Ureter (tissue), 1 donor: ENCODE measurements around the gene B4GALT4. TPM values are rescaled to one million over a fixed set of nuclear protein-coding genes. Genes with fewer than 3 reads are reported as not detected.
"Not testable (repeated sequence)": the region's sequence is repeated elsewhere in the genome, so short reads cannot be mapped to it uniquely, and the experiment has no call there.

Source experiments
- DNase-seq: peaks from one replicate; pipeline ENCODE4 v3.0.0-alpha.2; 2020; ENCODE audit warnings: low spot score
- total RNA-seq: library from RNA; stranded (reverse); gene quantifications from one replicate; pipeline ENCODE4 v1.2.4, GENCODE V29; 2023
- donor health status: DM: yes; HTN: yes; CAD: no.

The B4GALT4 gene
- total RNA-seq, 1 donor from 2014 or later, result 55.4 TPM

GRCh38 chr3:119205209-119205608 lies 35.5 kb downstream of the B4GALT4 start:
- DNase-seq, result no peak

DNA sequence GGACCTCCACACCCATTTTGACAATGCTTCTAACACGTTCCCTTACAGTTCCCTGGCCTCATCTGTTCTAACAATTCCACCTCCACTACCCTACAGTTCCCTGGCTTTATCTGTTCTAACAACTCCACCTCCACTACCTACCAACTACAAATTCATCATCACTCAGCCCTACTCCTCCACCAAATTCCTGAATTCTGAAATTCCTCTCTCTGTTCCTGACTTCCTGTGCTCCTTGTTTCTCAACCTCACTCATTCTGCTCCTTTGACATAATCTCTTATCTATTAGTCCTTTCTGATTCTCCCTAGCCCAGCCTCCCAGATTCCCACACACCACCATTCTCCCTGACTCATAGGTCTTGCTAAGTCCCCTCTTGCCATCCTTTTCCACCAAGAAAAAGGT lies 44.8 kb downstream of the B4GALT4 start:
- no peak for DNase-seq

GRCh38 chr3:119195151-119195476 lies 45.6 kb downstream of the B4GALT4 start:
- DNase-seq, result no peak

- DNase-seq, result no peak
Measured at GRCh38 chr3:119194237-119195150, 46.2 kb downstream of the B4GALT4 start.

DNA sequence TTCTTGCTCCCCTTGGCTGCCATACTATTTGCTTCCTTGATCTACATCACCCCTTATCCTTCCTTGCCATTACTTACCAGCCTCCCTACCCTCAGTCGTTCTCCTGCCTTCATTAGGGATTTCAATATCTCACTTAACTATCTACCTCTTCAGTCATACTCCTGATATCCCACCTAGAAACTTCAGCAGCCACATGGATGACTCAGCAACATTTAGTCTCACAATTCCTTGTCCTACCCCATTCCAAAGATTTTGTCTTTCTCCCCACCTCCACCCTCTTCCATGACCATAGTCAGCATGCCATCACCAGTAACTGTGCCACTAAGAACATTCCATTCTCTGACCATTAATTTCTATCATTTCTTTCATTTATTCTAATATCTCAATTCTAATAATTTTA lies 48.9 kb downstream of the B4GALT4 start:
- no peak for DNase-seq

- DNase-seq, result no peak
Measured at GRCh38 chr3:119187266-119187665, 53.4 kb downstream of the B4GALT4 start.

DNA sequence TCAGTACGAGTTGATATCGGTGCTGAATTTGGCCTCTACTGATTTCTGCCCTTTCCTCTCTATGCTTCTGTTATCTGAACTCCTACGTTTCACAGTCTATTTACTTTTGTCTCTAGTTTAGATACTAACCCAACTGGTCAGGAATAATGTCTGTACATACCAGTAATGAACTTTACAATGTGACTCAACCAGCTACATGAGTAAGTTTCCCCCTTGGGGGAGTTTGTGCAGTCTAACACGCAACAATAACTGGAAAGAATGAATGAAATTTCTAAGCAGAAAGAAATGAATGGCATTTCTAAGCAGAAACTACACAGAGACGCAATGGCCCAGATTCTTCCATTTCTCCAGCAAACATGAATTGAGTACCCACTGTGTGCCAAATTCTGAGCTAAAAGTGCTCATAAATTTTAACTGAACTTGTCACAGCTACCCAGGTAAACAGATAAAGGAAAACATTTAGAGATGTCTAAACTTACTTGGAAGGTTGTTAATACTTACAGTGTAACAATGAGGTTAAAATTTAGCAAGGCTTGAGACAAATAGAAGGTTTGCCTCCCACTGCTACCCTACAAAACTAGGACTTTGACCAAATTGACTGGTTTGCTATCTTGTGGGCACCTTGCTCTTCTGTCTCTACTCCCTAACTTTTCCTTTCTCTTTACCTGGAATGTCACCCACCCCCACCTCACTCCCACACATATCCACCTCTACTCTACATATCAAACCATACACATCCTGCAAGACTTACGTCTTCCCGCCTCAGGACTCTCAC lies 55.7 kb downstream of the B4GALT4 start:
- no peak for DNase-seq

DNA sequence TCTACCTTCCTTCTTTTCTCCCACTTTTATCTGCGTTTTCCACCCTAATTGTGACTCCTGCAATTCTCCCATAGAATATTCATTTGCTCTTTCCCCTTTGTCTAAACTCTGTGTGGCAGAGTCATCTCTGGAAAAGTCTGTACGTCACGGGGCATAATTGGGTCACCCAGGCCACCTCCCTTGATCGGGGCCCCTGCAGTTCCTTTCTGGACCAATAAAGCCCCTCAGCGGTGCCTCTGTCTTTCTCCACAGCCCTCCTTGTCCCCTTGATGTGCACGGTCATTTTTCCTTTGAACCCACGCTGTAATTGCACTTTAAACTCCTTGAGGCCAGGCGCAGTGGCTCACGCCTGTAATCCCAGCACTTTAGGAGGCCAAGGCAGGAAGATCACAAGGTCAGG lies 56.6 kb downstream of the B4GALT4 start:
- DNase-seq, result no peak

DNA sequence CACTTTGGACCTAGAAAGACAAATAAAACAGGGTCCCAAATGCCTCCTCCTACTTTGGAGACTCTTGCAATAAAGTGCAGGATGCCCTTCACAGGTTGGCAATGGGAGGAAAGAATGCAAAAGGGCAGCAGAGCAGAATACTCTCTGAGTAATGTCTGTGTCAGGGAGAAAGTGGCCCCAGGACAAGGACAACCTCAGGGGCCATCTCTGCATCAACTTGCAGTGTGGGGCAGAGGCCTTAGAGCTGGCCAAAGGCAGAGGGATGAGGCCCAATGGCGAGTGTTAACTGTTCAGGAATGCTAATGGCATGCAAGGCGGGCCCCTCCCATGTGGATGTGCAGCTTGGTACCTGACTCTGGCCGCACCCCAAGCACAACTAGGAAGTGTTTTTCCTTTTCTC lies 58.9 kb downstream of the B4GALT4 start:
- peak; percentile 62 for DNase-seq

- no peak for DNase-seq
Measured at GRCh38 chr3:119177321-119177720, 63.4 kb downstream of the B4GALT4 start.

- no peak for DNase-seq
Measured at GRCh38 chr3:119176778-119177177, 63.9 kb downstream of the B4GALT4 start.

DNA sequence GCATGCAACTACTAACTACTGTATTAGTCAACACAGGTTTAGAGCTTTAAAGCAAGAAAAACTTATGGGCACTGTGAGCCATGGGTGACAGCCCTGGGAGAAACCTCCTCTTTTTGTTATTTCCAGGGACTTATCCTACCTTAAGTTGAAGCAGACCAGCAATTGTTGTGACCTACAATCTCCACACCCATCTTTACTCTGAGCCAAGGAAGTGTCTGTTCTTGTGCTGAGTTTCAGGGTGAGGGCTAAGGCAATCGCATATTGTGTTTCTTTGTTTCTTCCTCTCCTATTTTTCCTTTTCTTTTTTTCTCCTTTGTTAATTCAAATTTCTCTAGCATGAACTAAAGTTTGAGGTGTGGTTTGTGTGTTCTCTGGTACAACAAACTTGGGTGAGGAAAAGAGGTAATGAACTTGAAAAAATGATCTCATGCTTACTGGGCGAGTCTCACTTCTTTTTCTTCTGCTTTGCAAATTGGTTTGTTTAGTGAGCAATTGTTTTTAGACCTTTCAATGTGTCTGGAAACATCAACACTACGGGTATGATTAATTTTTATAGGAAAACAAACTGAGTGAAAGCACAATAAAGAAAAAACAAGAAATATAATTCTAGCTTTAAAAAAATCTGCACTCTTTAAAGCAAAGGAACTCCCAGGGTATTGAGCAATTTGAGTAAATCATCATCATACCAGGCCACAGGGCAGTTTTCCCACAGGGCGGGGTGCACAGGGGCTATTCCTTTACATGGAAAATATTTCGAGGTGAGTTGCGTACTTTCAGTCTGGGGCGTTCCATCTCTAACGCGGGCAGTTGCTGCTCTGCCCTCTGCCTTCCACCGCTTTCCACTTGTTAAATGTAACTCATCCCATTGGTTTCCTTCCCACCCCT lies 64.6 kb downstream of the B4GALT4 start:
- DNase-seq, result peak; percentile 57

- DNase-seq, result no peak
Measured at GRCh38 chr3:119173325-119173724, 67.4 kb downstream of the B4GALT4 start, which contains the start of gene UPK1B. Gene UPK1B, plus strand, starts transcription at chr3:119173598. Its CDS starts 13,144 bp downstream, at chr3:119186742.

DNA sequence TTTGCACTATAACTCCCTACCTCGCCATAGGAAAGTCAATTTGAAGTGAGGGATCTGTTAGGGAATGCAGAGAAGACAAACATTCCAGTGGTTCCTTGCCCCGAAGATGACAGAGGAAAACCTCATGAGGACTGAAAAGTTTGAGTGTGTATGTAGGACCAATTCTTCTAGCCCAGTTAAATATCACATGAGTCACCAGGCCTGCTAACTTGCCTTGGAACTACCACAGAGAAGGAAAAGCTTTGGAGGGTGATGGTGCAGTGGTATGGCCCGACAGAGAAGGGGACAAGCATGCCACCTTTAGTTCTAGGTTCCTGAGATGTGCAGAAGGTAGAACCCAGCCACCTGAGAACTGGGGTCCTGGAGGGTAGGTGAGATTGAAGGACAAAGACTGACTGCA lies 69.9 kb downstream of the B4GALT4 start:
- DNase-seq, result no peak

DNA sequence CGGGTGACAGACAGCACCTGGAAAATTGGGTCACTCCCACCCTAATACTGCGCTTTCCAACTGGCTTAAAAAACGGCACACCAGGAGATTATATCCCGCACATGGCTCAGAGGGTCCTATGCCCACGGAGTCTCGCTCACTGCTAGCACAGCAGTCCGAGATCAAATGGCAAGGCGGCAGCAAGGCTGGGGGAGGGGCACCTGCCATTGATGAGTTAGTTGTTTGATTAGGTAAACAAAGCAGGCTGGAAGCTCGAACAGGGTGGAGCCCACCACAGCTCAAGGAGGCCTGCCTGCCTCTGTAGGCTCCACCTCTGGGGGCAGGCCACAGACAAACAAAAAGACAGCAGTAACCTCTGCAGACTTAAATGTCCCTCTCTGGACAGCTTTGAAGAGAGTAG lies 75.9 kb downstream of the B4GALT4 start:
- not testable (repeated sequence) for DNase-seq

Other genes starting within 250 kb of the B4GALT4 start
- gene IGSF11, start 206.0 kb downstream of the B4GALT4 start, total RNA-seq, result 2.0 TPM
- gene TEX55, start 94.7 kb downstream of the B4GALT4 start, total RNA-seq, result not detected
- 110 TPM for gene UPK1B, start 67.3 kb downstream of the B4GALT4 start, total RNA-seq
- 25.4 TPM for gene ARHGAP31, start 53.5 kb upstream of the B4GALT4 start, total RNA-seq
- gene TMEM39A, start 222.7 kb upstream of the B4GALT4 start, total RNA-seq, result 37.0 TPM
- 34.7 TPM for gene POGLUT1, start 228.1 kb upstream of the B4GALT4 start, total RNA-seq